ENCODE results near the gene CPAMD8. TPM values are rescaled to one million over a fixed set of nuclear protein-coding genes. Genes with fewer than 3 reads are reported as not detected.

Gene CPAMD8
- total RNA-seq, 2 experiments from 2014 or later: 0.32 to 1.2 TPM

GRCh38 chr19:16860118-16860517 is 166.5 kb downstream of the CPAMD8 start:
- ChIA-PET POLR2A (no interaction called here), CTCF (ENCODE audit: unreplicated experiment) (no interaction called here)
- Histone ChIP-seq H3K79me2 (ENCODE audit: insufficient read depth, low read depth, low read length) (no peaks in the 10 kb centered on the region), H3K4me3 (ENCODE audit: low read depth, low read length, poor library complexity, severe bottlenecking) (no peak overlapping the region), H3K9me3 (ENCODE audit: low read length) (no peaks in the 10 kb centered on the region), H3K36me3 (ENCODE audit: insufficient read depth, low read length) (peaks cover 12% of the 10 kb centered on the region), H3K9me2 (ENCODE audit: insufficient read depth, low read length) (no peaks in the 10 kb centered on the region), H3K4me1 (ENCODE audit: insufficient read depth, low read length, poor library complexity, severe bottlenecking) (peaks cover 5% of the 10 kb centered on the region), H3K4me2 (ENCODE audit: low read length) (no peak overlapping the region), H4K20me1 (ENCODE audit: insufficient read depth, low read length) (no peaks in the 10 kb centered on the region), H2AFZ (ENCODE audit: low read length) (no peak overlapping the region), H3K27ac (ENCODE audit: low read depth, low read length, poor library complexity, severe bottlenecking) (no peak overlapping the region)
- intact Hi-C loops (cut with micrococcal nuclease; ENCODE audit: unreplicated experiment): no loop called here
- BruUV-seq (replicated peaks): no TSS peak
- DNase-seq (ENCODE audit: low spot score): no peak
- TF ChIP-seq CTCF (conservative IDR thresholded peaks at IDR 0.05; ENCODE audit: low read length): no peak
- no peak for TF ChIP-seq EZH2phosphoT487 (IDR thresholded peaks at IDR 0.05; ENCODE audit: borderline replicate concordance, low read depth, low read length)

GRCh38 chr19:16859626-16860025 is 167.0 kb downstream of the CPAMD8 start:
- ChIA-PET POLR2A (no interaction called here), CTCF (ENCODE audit: unreplicated experiment) (no interaction called here)
- Histone ChIP-seq H3K9me2 (ENCODE audit: insufficient read depth, low read length) (no peaks in the 10 kb centered on the region), H3K79me2 (ENCODE audit: insufficient read depth, low read depth, low read length) (no peaks in the 10 kb centered on the region), H3K4me2 (ENCODE audit: low read length) (no peak overlapping the region), H4K20me1 (ENCODE audit: insufficient read depth, low read length) (no peaks in the 10 kb centered on the region), H3K36me3 (ENCODE audit: insufficient read depth, low read length) (peaks cover 14% of the 10 kb centered on the region; the same call in 1 of the 2 replicates), H3K4me1 (ENCODE audit: insufficient read depth, low read length, poor library complexity, severe bottlenecking) (peaks cover 5% of the 10 kb centered on the region), H3K4me3 (ENCODE audit: low read depth, low read length, poor library complexity, severe bottlenecking) (no peak overlapping the region), H3K9me3 (ENCODE audit: low read length) (no peaks in the 10 kb centered on the region), H2AFZ (ENCODE audit: low read length) (no peak overlapping the region), H3K27ac (ENCODE audit: low read depth, low read length, poor library complexity, severe bottlenecking) (no peak overlapping the region)
- no TSS peak for BruUV-seq (replicated peaks)
- TF ChIP-seq CTCF (conservative IDR thresholded peaks at IDR 0.05; ENCODE audit: low read length) (no peak), EZH2phosphoT487 (IDR thresholded peaks at IDR 0.05; ENCODE audit: borderline replicate concordance, low read depth, low read length) (no peak)
- intact Hi-C loops (cut with micrococcal nuclease; ENCODE audit: unreplicated experiment): no loop called here
- DNase-seq (ENCODE audit: low spot score): no peak

- Histone ChIP-seq H3K4me1 (ENCODE audit: insufficient read depth, low read length, poor library complexity, severe bottlenecking) (peaks cover 4% of the 10 kb centered on the region), H3K4me3 (ENCODE audit: low read depth, low read length, poor library complexity, severe bottlenecking) (no peak overlapping the region), H3K79me2 (ENCODE audit: insufficient read depth, low read depth, low read length) (no peaks in the 10 kb centered on the region), H4K20me1 (ENCODE audit: insufficient read depth, low read length) (no peaks in the 10 kb centered on the region), H3K36me3 (ENCODE audit: insufficient read depth, low read length) (peaks cover 29% of the 10 kb centered on the region), H3K27ac (ENCODE audit: low read depth, low read length, poor library complexity, severe bottlenecking) (no peak overlapping the region), H3K9me3 (ENCODE audit: low read length) (no peaks in the 10 kb centered on the region), H3K4me2 (ENCODE audit: low read length) (no peak overlapping the region), H2AFZ (ENCODE audit: low read length) (no peak overlapping the region), H3K9me2 (ENCODE audit: insufficient read depth, low read length) (no peaks in the 10 kb centered on the region)
- no TSS peak for BruUV-seq (replicated peaks)
- DNase-seq (ENCODE audit: low spot score): no peak
- TF ChIP-seq EZH2phosphoT487 (IDR thresholded peaks at IDR 0.05; ENCODE audit: borderline replicate concordance, low read depth, low read length) (no peak), CTCF (conservative IDR thresholded peaks at IDR 0.05; ENCODE audit: low read length) (no peak)
- ChIA-PET CTCF (ENCODE audit: unreplicated experiment) (no interaction called here), POLR2A (no interaction called here)
- intact Hi-C loops (cut with micrococcal nuclease; ENCODE audit: unreplicated experiment): no loop called here
These were observed 170.5 kb downstream of the CPAMD8 start for GRCh38 chr19:16856091-16856490.
